GM19043 (cell line): Measurements from ENCODE around the gene ATP7A.
"Not testable (repeated sequence)": the region's sequence is repeated elsewhere in the genome, so short reads cannot be mapped to it uniquely, and the experiment has no call there.

Experiments used
- ATAC-seq: cut with Tn5 transposase; IDR thresholded peaks from one replicate; pipeline ENCODE4 v1.9.1; 2021; ENCODE audit warnings: low read depth; ENCODE audit not compliant: unreplicated experiment

Gene ATP7A

GRCh38 chrX:77945031-77945430, 34.5 kb downstream of the ATP7A start:
- ATAC-seq: not testable (repeated sequence)

GRCh38 chrX:77945910-77946545, 35.5 kb downstream of the ATP7A start:
- ATAC-seq: no peak

GRCh38 chrX:77946571-77946970, 36.1 kb downstream of the ATP7A start:
- no peak for ATAC-seq

- no peak for ATAC-seq
Measured at GRCh38 chrX:77949840-77950239, 39.3 kb downstream of the ATP7A start.

- ATAC-seq: no peak
Measured at GRCh38 chrX:77952173-77952572, 41.7 kb downstream of the ATP7A start.

- no peak for ATAC-seq
Measured at GRCh38 chrX:77953302-77953701, 42.8 kb downstream of the ATP7A start.

GRCh38 chrX:77953708-77954107, 43.2 kb downstream of the ATP7A start:
- ATAC-seq: no peak

GRCh38 chrX:77960567-77960966, 50.1 kb downstream of the ATP7A start:
- ATAC-seq: no peak

- no peak for ATAC-seq
Measured at GRCh38 chrX:77961063-77961462, 50.6 kb downstream of the ATP7A start.

- ATAC-seq: no peak
Measured at GRCh38 chrX:77962068-77962902, 51.8 kb downstream of the ATP7A start.

GRCh38 chrX:77966361-77966760, 55.9 kb downstream of the ATP7A start:
- no peak for ATAC-seq

- no peak for ATAC-seq
Measured at GRCh38 chrX:77967631-77968030, 57.1 kb downstream of the ATP7A start.

GRCh38 chrX:77969538-77969937, 59.0 kb downstream of the ATP7A start, which contains the start of gene PGAM4:
Gene PGAM4 (minus strand): TSS chrX:77969638. CDS start chrX:77969638, 0 bp downstream.
- ATAC-seq: no peak

GRCh38 chrX:77975755-77976154, 65.3 kb downstream of the ATP7A start:
- ATAC-seq: no peak

GRCh38 chrX:77977095-77977494, 66.6 kb downstream of the ATP7A start:
- no peak for ATAC-seq

- no peak for ATAC-seq
Measured at GRCh38 chrX:77977518-77977917, 67.0 kb downstream of the ATP7A start.

GRCh38 chrX:77979870-77980269, 69.4 kb downstream of the ATP7A start:
- no peak for ATAC-seq

- ATAC-seq: no peak
Measured at GRCh38 chrX:78011846-78012245, 101.4 kb downstream of the ATP7A start.

- no peak for ATAC-seq
Measured at GRCh38 chrX:78019586-78020483, 109.3 kb downstream of the ATP7A start.

GRCh38 chrX:78024349-78025059, 114.0 kb downstream of the ATP7A start:
- no peak for ATAC-seq
